Activated CD4-positive, alpha-beta T cell treated with anti-CD3 and anti-CD28 coated beads, Interleukin-2, amount 50 U/mL, for 4 hours (primary cell): ENCODE data around the gene TAGAP.
"Not testable (repeated sequence)": the region's sequence is repeated elsewhere in the genome, so short reads cannot be mapped to it uniquely, and the experiment has no call there.

ENCODE experiments used
- DNase-seq, 2 experiments: peaks; one replicate each; pipeline ENCODE4 v3.0.0-alpha.2; 2020

The TAGAP gene

GRCh38 chr6:159008656-159009288, 36.0 kb downstream of the TAGAP start:
- DNase-seq = no peak

GRCh38 chr6:159007510-159007909, 37.3 kb downstream of the TAGAP start:
- no peak for DNase-seq

GRCh38 chr6:159005436-159005835, 39.4 kb downstream of the TAGAP start:
- DNase-seq = no peak

GRCh38 chr6:159004592-159004991, 40.2 kb downstream of the TAGAP start:
- DNase-seq = no peak

GRCh38 chr6:159002432-159003155, 42.2 kb downstream of the TAGAP start:
- DNase-seq = no peak

GRCh38 chr6:158999666-159000403, 45.0 kb downstream of the TAGAP start, which contains the start of gene RSPH3:
RSPH3 (minus strand) TSS chr6:159000202; CDS start chr6:158999550, 652 bp downstream.
- DNase-seq = peak; percentile 85 to 87

- DNase-seq = no peak
Observed at GRCh38 chr6:158999154-158999665, 45.6 kb downstream of the TAGAP start.

- no peak for DNase-seq
Observed at GRCh38 chr6:158996856-158997255, 47.9 kb downstream of the TAGAP start.

- no peak for DNase-seq
Observed at GRCh38 chr6:158993639-158994038, 51.2 kb downstream of the TAGAP start.

- no peak for DNase-seq
Observed at GRCh38 chr6:158991017-158991723, 53.6 kb downstream of the TAGAP start.

GRCh38 chr6:158989711-158990110, 55.1 kb downstream of the TAGAP start:
- DNase-seq = not testable (repeated sequence)

GRCh38 chr6:158988477-158988876, 56.3 kb downstream of the TAGAP start:
- no peak for DNase-seq

GRCh38 chr6:158987657-158988056, 57.1 kb downstream of the TAGAP start:
- DNase-seq = no peak
